Measurements from ENCODE around the gene ZNF831.

The ZNF831 gene

DNA sequence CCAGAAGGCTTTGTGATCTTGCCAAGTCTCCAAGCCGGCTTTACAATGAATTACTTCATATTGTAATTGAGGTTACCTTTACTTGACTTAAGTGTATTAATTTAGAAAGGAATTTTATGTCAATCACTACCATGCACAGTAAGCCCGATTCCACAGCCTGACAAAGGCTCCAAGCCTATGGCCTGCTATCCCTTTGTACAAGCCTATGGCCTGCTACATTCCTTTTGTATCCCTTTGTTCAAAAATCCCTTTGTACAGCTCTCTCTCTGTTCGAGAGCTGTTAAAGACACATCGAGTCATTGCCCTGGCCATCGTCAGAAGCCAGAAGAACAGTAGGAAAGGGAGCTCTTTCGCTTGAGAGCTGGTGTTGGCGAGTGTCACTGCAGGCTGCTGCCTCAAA lies 134.1 kb downstream of the ZNF831 start:
- peaks cover 3% of the 10 kb centered on the region for H3K4me1 Mint-ChIP-seq
- no peak overlapping the region for H3K27ac Mint-ChIP-seq
- CTCF ChIA-PET, result no interaction called here
- no peak for DNase-seq
- H3K27me3 Mint-ChIP-seq, result peaks cover 92% of the 10 kb centered on the region
- no peaks in the 10 kb centered on the region for H3K9me3 Mint-ChIP-seq
- H3K36me3 Mint-ChIP-seq, result no peaks in the 10 kb centered on the region
- no peak overlapping the region for H3K4me3 Mint-ChIP-seq

DNA sequence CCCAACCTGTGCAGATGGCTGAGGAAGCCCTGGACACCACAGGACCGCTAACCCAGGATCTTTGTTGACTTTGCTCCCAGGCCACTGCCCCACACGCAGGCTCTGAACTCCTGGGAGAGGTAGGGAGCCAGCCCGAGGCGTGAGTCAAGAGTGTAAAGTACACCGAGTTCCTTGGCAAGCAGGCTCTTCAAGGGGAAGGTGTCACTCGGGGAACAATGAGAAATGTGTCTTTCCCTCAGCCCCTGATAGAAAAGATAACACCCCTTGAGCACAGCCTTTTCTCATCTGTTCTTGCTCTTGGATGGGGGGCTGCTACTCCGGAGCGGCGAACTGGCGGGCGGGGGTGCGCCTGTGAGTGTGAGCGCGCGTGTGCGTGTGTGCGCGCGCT lies 136.3 kb downstream of the ZNF831 start:
- CTCF ChIA-PET, result no interaction called here
- Mint-ChIP-seq H3K4me3 (no peak overlapping the region), H3K4me1 (peaks cover 15% of the 10 kb centered on the region), H3K36me3 (no peaks in the 10 kb centered on the region), H3K27ac (no peak overlapping the region), H3K27me3 (peaks cover 95% of the 10 kb centered on the region), H3K9me3 (no peaks in the 10 kb centered on the region)
- no peak for DNase-seq

DNA sequence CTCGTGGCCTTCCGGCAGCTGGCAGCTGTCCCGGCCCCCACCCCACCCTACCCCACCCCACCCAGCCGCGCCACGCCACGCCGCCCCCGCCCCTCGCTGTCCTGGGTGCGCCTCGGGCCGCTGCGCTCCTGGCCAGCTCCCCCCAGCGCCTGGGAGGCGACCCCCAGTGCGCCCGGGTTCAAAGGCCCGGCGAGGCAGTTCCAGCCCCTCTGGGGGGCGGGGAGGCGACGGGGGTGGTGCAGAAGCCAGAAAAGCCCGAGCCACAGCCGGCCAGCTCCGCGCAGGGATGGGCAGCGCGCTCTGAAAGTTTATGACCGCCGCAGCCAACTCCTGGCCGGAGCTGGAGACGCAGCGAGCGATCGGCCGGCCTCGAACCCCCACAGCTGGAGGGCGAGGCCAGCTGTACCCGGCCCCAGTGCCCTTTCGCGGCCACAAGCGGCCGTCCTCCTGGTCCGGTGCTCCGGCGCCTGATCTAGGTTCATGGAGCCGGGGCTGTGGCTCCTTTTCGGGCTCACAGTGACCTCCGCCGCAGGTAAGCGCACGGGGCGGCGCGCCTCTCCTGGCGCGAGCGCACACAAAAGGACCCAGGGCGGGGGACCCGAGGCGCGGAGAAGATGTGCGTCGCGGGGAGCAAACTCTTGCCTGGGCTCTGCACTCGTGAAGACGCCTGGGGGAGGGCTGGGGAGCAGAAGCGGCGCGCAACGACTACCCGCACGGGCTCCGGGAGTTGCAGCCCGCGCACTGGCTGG lies 136.9 kb downstream of the ZNF831 start, which contains the start of gene EDN3:
Gene EDN3, plus strand, starts transcription at position 279 of the 749 bp plus-strand sequence. Its CDS starts 202 bp downstream, at position 481.
- Mint-ChIP-seq H3K27me3 (peaks cover 95% of the 10 kb centered on the region), H3K27ac (no peak within 1 kb of the TSS), H3K9me3 (no peaks in the 10 kb centered on the region), H3K4me3 (no peak within 1 kb of the TSS), H3K36me3 (no peaks in the 10 kb centered on the region), H3K4me1 (peaks cover 15% of the 10 kb centered on the region)
- CTCF ChIA-PET, result no interaction called here
- no peak for DNase-seq

DNA sequence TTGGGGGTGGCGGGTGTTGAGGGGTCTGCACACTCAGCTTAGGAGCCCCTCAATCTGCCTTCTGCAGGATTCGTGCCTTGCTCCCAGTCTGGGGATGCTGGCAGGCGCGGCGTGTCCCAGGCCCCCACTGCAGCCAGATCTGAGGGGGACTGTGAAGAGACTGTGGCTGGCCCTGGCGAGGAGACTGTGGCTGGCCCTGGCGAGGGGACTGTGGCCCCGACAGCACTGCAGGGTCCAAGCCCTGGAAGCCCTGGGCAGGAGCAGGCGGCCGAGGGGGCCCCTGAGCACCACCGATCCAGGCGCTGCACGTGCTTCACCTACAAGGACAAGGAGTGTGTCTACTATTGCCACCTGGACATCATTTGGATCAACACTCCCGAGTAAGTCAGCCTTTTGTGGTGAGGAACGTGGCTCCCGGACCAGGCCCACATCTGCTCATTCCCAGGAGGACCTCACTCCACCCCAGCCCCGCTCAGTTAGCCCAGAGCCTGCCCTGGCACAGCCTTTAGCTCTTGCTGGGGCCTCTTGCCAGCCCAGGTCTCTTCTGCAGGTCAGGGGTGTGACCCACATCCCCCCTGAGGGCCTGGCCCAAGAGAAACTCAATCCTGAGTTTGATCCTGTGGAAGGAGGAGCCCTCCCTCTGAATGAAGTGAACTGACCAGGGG lies 137.9 kb downstream of the ZNF831 start:
- Mint-ChIP-seq H3K4me1 (peaks cover 15% of the 10 kb centered on the region), H3K27ac (no peak overlapping the region), H3K4me3 (no peak overlapping the region), H3K9me3 (no peaks in the 10 kb centered on the region), H3K36me3 (no peaks in the 10 kb centered on the region), H3K27me3 (peaks cover 92% of the 10 kb centered on the region)
- CTCF ChIA-PET, result no interaction called here
- no peak for DNase-seq

DNA sequence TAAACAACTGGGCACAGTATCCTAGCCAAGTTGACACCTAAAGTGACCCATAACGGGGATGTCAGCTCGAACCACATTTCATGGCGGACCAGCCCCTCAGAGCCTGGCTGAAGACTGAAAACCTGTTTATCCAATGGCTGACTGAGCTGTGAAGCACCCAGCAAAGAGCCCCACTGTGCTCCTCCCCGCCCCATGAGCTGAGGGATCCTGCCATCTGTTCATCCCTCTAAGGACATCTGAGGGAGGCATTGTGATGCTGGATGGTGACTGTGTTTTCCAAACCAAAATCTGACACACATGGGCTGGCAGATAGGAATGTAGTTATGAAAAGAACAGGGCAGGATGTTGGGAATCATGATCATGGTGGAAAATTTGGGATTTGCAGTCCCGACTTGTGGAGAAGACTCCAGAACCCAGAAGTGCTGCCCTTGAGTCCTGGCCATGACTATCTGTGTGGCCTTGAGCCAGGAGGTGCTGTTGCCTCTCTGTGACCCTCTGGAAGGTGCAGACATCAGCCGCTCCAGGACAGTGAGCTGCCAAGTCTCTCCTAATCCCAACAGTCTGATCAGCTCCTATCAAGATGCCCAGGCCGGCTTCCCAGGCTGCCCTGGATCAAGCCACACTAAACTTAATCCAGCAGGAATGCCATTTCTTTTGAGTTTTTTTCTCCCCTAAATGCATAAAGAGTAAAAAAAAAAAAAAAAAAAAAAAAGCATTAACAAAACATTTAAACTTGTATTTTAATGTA lies 142.5 kb downstream of the ZNF831 start:
- DNase-seq, result no peak
- Mint-ChIP-seq H3K4me3 (no peak overlapping the region), H3K4me1 (peaks cover 30% of the 10 kb centered on the region), H3K27ac (no peak overlapping the region), H3K36me3 (no peaks in the 10 kb centered on the region), H3K9me3 (no peaks in the 10 kb centered on the region), H3K27me3 (peaks cover 75% of the 10 kb centered on the region)
- CTCF ChIA-PET, result no interaction called here

DNA sequence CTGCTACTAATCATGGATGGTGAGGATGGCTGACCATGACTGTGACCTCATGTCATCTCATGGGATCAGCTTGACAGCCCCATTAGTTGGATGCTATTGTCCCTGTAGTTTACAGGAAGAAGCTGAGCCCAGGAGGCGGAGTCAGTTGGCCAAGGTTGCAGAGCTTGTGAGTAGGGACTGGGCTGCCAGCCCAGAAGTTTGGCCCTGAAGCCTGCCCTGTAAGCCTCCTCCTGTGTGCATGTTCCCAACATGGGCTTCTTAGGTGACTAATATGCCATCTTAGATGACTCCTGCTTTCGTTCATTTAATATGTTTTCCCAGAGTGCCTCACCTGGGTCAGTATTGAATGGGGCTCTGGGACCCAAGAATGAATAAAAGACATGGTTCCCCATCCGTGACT lies 143.6 kb downstream of the ZNF831 start:
- H3K9me3 Mint-ChIP-seq, result no peaks in the 10 kb centered on the region
- H3K27ac Mint-ChIP-seq, result no peak overlapping the region
- H3K4me3 Mint-ChIP-seq, result no peak overlapping the region
- H3K4me1 Mint-ChIP-seq, result peaks cover 30% of the 10 kb centered on the region
- CTCF ChIA-PET, result no interaction called here
- H3K27me3 Mint-ChIP-seq, result peaks cover 63% of the 10 kb centered on the region
- no peak for DNase-seq
- no peaks in the 10 kb centered on the region for H3K36me3 Mint-ChIP-seq

All from activated naive CD4-positive, alpha-beta T cell treated with anti-CD3 and anti-CD28 coated beads, Interleukin-2, amount 10 ng/mL, durations not matched to agents 7 days and 5 days (primary cell).